Testis (tissue), 3 donors: ENCODE data around the gene TMEM150C. TPM values are rescaled to one million over a fixed set of nuclear protein-coding genes. Genes with fewer than 3 reads are reported as not detected.

Source experiments
- DNase-seq: peaks from one replicate; pipeline ENCODE4 v3.0.0-alpha.2; 2019
- H3K27ac ChIP-seq, 2 donors: fragments of 200-600 bp; sonication (generic); one replicate each; pipeline ENCODE4 v1.5.1; 2019
- H3K27me3 ChIP-seq: fragments of 200-600 bp; sonication (generic); one replicate; pipeline ENCODE4 v1.5.1; 2019
- H3K36me3 ChIP-seq: fragments of 200-600 bp; sonication (generic); one replicate; pipeline ENCODE4 v1.5.1; 2017; ENCODE audit warnings: low read depth; ENCODE audit errors: missing control alignments
- H3K4me1 ChIP-seq: fragments of 200-600 bp; sonication (generic); one replicate; pipeline ENCODE4 v1.5.1; 2019
- H3K4me3 ChIP-seq, 2 donors: fragments of 200-600 bp; sonication (generic); one replicate each; pipeline ENCODE4 v1.5.1; 2017 to 2019
- H3K9me3 ChIP-seq: fragments of 200-600 bp; sonication (generic); one replicate; pipeline ENCODE4 v1.5.1; 2017
- POLR2A ChIP-seq: fragments of 450-650 bp; IDR thresholded peaks from one replicate; pipeline ENCODE4 v1.6.1; 2017; ENCODE audit warnings: antibody characterized with exemption, mild to moderate bottlenecking, moderate library complexity
- WGBS, 2 donors: methylation state at CpG; one replicate each; pipeline ENCODE4 v1.1.5; 2018; 5-methylcytosine and 5-hydroxymethylcytosine counted together
- intact Hi-C: fragments of 100-400 bp; cut with DNase I; formaldehyde crosslinking; loops from one replicate; pipeline ENCODE4 v1.15.1; 2023; ENCODE audit warnings: low total_unique reads
- polyA plus RNA-seq: library from polyadenylated mRNA; stranded (reverse); fragments of 350-450 nt; fragmentation: Illumina TruSeq; extraction: RNeasy Lipid Tissue Mini Kit (QIAGEN cat#74804); gene quantifications from one replicate; pipeline ENCODE4 v1.2.3, GENCODE V29; 2014; ENCODE audit warnings: low read depth, low replicate concordance; ENCODE audit not compliant: insufficient read depth
- total RNA-seq, 2 donors: library from RNA; depleted of rRNA; stranded (reverse); fragments of >200 nt; gene quantifications; one replicate each; pipeline ENCODE4 v1.2.3, GENCODE V29; 2016
- TF ChIP-seq, protein P1 (sequence below), 3 experiments: fragments of 450-650 bp in 2 of 3; fragments of 200-600 bp in 1 of 3; sonication (generic) in 1 of 3; IDR thresholded peaks; one replicate each; pipeline ENCODE4 v1.5.1; 2016 to 2019; ENCODE audit warnings: antibody characterized with exemption in 3 of 3, mild to moderate bottlenecking in 2 of 3, moderate library complexity in 1 of 3

TMEM150C gene
- total and polyA plus RNA-seq, 3 donors from 2014 or later, result 7.2 to 11.4 (median 7.7) TPM

DNA sequence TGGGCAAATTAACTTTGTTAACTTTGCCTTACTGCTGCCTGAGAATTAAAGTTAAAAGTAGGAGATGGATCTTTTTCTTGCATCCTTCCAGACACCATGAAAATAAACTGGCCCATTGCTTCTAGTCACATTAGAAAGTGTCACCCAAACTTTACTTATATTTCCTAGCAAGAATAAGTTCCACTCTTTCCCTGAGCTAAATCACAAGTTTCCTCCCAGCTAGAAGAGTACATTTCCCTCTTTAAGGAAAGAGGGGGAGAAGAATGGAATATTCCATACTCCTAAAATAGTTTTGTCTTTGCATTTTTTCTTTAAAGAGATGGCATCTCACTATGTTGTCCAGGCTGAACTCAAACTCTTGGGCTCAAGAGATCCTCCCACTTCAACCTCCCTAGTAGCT lies 53.8 kb downstream of the TMEM150C start:
- Histone ChIP-seq H3K27ac (no peak overlapping the region), H3K9me3 (no peaks in the 10 kb centered on the region), H3K4me3 (no peak overlapping the region), H3K36me3 (no peaks in the 10 kb centered on the region), H3K4me1 (no peaks in the 10 kb centered on the region), H3K27me3 (no peaks in the 10 kb centered on the region)
- DNase-seq, result no peak
- TF ChIP-seq, protein P1, sequence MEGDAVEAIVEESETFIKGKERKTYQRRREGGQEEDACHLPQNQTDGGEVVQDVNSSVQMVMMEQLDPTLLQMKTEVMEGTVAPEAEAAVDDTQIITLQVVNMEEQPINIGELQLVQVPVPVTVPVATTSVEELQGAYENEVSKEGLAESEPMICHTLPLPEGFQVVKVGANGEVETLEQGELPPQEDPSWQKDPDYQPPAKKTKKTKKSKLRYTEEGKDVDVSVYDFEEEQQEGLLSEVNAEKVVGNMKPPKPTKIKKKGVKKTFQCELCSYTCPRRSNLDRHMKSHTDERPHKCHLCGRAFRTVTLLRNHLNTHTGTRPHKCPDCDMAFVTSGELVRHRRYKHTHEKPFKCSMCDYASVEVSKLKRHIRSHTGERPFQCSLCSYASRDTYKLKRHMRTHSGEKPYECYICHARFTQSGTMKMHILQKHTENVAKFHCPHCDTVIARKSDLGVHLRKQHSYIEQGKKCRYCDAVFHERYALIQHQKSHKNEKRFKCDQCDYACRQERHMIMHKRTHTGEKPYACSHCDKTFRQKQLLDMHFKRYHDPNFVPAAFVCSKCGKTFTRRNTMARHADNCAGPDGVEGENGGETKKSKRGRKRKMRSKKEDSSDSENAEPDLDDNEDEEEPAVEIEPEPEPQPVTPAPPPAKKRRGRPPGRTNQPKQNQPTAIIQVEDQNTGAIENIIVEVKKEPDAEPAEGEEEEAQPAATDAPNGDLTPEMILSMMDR (IDR thresholded peaks at IDR 0.05), result no peak
- TF ChIP-seq POLR2A, result no peak
- intact Hi-C loops, result no loop called here

- Histone ChIP-seq H3K4me1 (no peaks in the 10 kb centered on the region), H3K27me3 (no peaks in the 10 kb centered on the region), H3K36me3 (no peaks in the 10 kb centered on the region), H3K27ac (no peak overlapping the region), H3K4me3 (no peak overlapping the region), H3K9me3 (no peaks in the 10 kb centered on the region)
- TF ChIP-seq, protein P1 (IDR thresholded peaks at IDR 0.05), result no peak
- no peak for TF ChIP-seq POLR2A
- 79 to 90% methylated on average over 1 to 2 of the region's 2 CpGs for WGBS, 2 donors
- DNase-seq, result no peak
- intact Hi-C loops, result no loop called here
Measured at GRCh38 chr4:82501154-82501442, 60.7 kb downstream of the TMEM150C start.

- H3K27me3 ChIP-seq, result no peaks in the 10 kb centered on the region
- no peak overlapping the region for H3K27ac ChIP-seq
- H3K4me1 ChIP-seq, result no peaks in the 10 kb centered on the region
- H3K36me3 ChIP-seq, result no peaks in the 10 kb centered on the region
- H3K4me3 ChIP-seq, result no peak overlapping the region
- intact Hi-C loops, result no loop called here
- no peak for DNase-seq
- 76 to 79% methylated on average over 5 of the region's 5 CpGs for WGBS, 2 donors
- no peaks in the 10 kb centered on the region for H3K9me3 ChIP-seq
- TF ChIP-seq POLR2A, result no peak
- TF ChIP-seq, protein P1 (IDR thresholded peaks at IDR 0.05), result no peak
Measured at GRCh38 chr4:82500435-82501153, 61.2 kb downstream of the TMEM150C start.

- no peak overlapping the region for H3K27ac ChIP-seq
- DNase-seq, result no peak
- intact Hi-C loops, result no loop called here
- no peaks in the 10 kb centered on the region for H3K4me1 ChIP-seq
- H3K36me3 ChIP-seq, result no peaks in the 10 kb centered on the region
- WGBS, 2 donors, result 88 to 93% methylated on average over 6 of the region's 6 CpGs
- H3K9me3 ChIP-seq, result no peaks in the 10 kb centered on the region
- no peaks in the 10 kb centered on the region for H3K27me3 ChIP-seq
- H3K4me3 ChIP-seq, result no peak overlapping the region
- no peak for TF ChIP-seq POLR2A
- TF ChIP-seq, protein P1 (IDR thresholded peaks at IDR 0.05), result no peak
Measured at GRCh38 chr4:82499738-82500434, 61.9 kb downstream of the TMEM150C start.

DNA sequence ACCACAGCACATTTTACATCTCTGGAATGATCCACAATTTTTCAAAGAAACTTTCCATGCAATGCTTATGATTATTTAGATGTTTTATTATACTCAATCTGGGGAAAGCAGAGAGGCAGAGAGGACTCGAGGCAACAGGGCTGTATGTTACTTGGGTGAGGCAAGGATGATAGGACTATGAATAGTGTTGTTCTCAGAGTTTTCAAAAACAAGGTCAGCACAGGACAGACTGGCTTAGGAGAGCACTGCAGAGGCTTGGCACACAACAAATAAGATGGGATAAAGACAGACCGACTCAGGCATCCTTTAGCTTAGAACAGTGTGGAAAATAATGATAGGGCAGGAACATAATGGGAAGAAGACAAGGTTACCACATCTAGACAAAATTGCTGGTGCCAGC lies 65.4 kb downstream of the TMEM150C start:
- no peaks in the 10 kb centered on the region for H3K4me1 ChIP-seq
- H3K36me3 ChIP-seq, result no peaks in the 10 kb centered on the region
- H3K27me3 ChIP-seq, result no peaks in the 10 kb centered on the region
- no peaks in the 10 kb centered on the region for H3K9me3 ChIP-seq
- H3K27ac ChIP-seq, result no peak overlapping the region
- DNase-seq, result no peak
- WGBS, 2 donors, result 30 to 45% methylated on average over 2 of the region's 2 CpGs
- H3K4me3 ChIP-seq, result no peak overlapping the region
- no peak for TF ChIP-seq POLR2A
- TF ChIP-seq, protein P1 (IDR thresholded peaks at IDR 0.05), result no peak
- intact Hi-C loops, result no loop called here
